HEK293 (cell line): ENCODE measurements around the gene AMZ2.

Experiments used
- CTCF ChIA-PET: fragments of 350-600 bp; formaldehyde crosslinking; extraction: SDS; loops from one replicate; lab custom pipeline; 2021; ENCODE audit warnings: antibody characterized with exemption; lab: Yijun Ruan, JAX
- POLR2A ChIA-PET: fragments of 300-600 bp; formaldehyde crosslinking; extraction: SDS; loops from one replicate; lab custom pipeline; 2020; ENCODE audit warnings: antibody characterized with exemption, inconsistent platforms; lab: Yijun Ruan, JAX
- H3K27ac ChIP-seq: fragments of 200-500 bp; sonication (Bioruptor generic); 2 replicates; pipeline ENCODE4 v1.5.1; 2014; ENCODE audit warnings: low read depth, low read length, control low read depth, inconsistent platforms; ENCODE audit errors: extremely low read depth
- H3K36me3 ChIP-seq, 2 experiments: fragments of 200-500 bp in 1 of 2; sonication (Bioruptor generic) in 1 of 2; 1 replicate in 1 of 2; 2 replicates in 1 of 2; pipeline ENCODE4 v1.5.1; 2014 to 2017; ENCODE audit warnings: inconsistent platforms in 2 of 2, low read length in 2 of 2; ENCODE audit not compliant: control insufficient read depth in 2 of 2, insufficient read depth in 1 of 2
- H3K4me1 ChIP-seq: fragments of 200-500 bp; sonication (Bioruptor generic); 2 replicates; pipeline ENCODE4 v1.5.1; 2014; ENCODE audit warnings: mild to moderate bottlenecking, low read length, inconsistent platforms; ENCODE audit not compliant: control insufficient read depth, insufficient read depth
- H3K4me3 ChIP-seq: 2 replicates; pipeline ENCODE4 v1.5.1; 2011; ENCODE audit warnings: low read depth, mild to moderate bottlenecking, control low read depth, low read length, moderate library complexity
- H3K9me3 ChIP-seq: fragments of 200-500 bp; sonication (Bioruptor generic); 2 replicates; pipeline ENCODE4 v1.5.1; 2014; ENCODE audit warnings: low read depth, low read length, inconsistent platforms; ENCODE audit not compliant: control insufficient read depth, insufficient read depth
- EGR2 ChIP-seq: fragments of 450-650 bp; formaldehyde crosslinking; IDR thresholded peaks from 2 replicates; pipeline ENCODE4 v1.5.1; 2016; ENCODE audit warnings: low read depth, missing biosample characterization, missing genetic modification characterization
- GLIS2 ChIP-seq: fragments of 450-650 bp; formaldehyde crosslinking; IDR thresholded peaks from 2 replicates; pipeline ENCODE4 v1.5.1; 2016; ENCODE audit warnings: missing biosample characterization, missing genetic modification characterization
- INSM2 ChIP-seq: fragments of 450-650 bp; formaldehyde crosslinking; IDR thresholded peaks from 2 replicates; pipeline ENCODE4 v1.5.1; 2016; ENCODE audit warnings: missing biosample characterization, missing genetic modification characterization
- KLF10 ChIP-seq: fragments of 450-650 bp; IDR thresholded peaks from 2 replicates; pipeline ENCODE4 v1.5.1; 2018; ENCODE audit warnings: missing biosample characterization, mild to moderate bottlenecking, missing genetic modification characterization
- SCRT1 ChIP-seq: fragments of 450-650 bp; formaldehyde crosslinking; IDR thresholded peaks from 2 replicates; pipeline ENCODE4 v1.5.1; 2016; ENCODE audit warnings: missing biosample characterization, missing genetic modification characterization, borderline replicate concordance
- SP3 ChIP-seq: fragments of 450-650 bp; formaldehyde crosslinking; IDR thresholded peaks from 2 replicates; pipeline ENCODE4 v1.5.1; 2016; ENCODE audit warnings: missing biosample characterization, missing genetic modification characterization
- TCF7L2 ChIP-seq: IDR thresholded peaks from 2 replicates; pipeline ENCODE4 v1.6.1; 2011; ENCODE audit warnings: low read depth, mild to moderate bottlenecking, inconsistent platforms, low read length, moderate library complexity, borderline replicate concordance
- TRIM28 ChIP-seq: IDR thresholded peaks from 2 replicates; pipeline ENCODE4 v1.6.1; 2011; ENCODE audit warnings: low read length, control low read depth, borderline replicate concordance
- YY2 ChIP-seq: fragments of 450-650 bp; formaldehyde crosslinking; IDR thresholded peaks from 2 replicates; pipeline ENCODE4 v1.5.1; 2016; ENCODE audit warnings: missing biosample characterization, missing genetic modification characterization
- ZBTB44 ChIP-seq: fragments of 450-650 bp; IDR thresholded peaks from 2 replicates; pipeline ENCODE4 v1.5.1; 2018; ENCODE audit warnings: missing biosample characterization, mild to moderate bottlenecking, missing genetic modification characterization
- ZBTB7A ChIP-seq: fragments of 450-650 bp; formaldehyde crosslinking; IDR thresholded peaks from 2 replicates; pipeline ENCODE4 v1.5.1; 2016; ENCODE audit warnings: low read depth, missing biosample characterization, missing genetic modification characterization
- ZEB2 ChIP-seq: fragments of 450-650 bp; formaldehyde crosslinking; IDR thresholded peaks from 2 replicates; pipeline ENCODE4 v1.5.1; 2016; ENCODE audit warnings: missing biosample characterization, missing genetic modification characterization
- ZFP37 ChIP-seq: fragments of 450-650 bp; formaldehyde crosslinking; IDR thresholded peaks from 2 replicates; pipeline ENCODE4 v1.5.1; 2016; ENCODE audit warnings: missing biosample characterization, missing genetic modification characterization
- ZNF132 ChIP-seq: fragments of 450-650 bp; formaldehyde crosslinking; IDR thresholded peaks from 2 replicates; pipeline ENCODE4 v1.5.1; 2017; ENCODE audit warnings: missing biosample characterization, missing genetic modification characterization, borderline replicate concordance
- ZNF362 ChIP-seq: fragments of 450-650 bp; formaldehyde crosslinking; IDR thresholded peaks from 2 replicates; pipeline ENCODE4 v1.5.1; 2016; ENCODE audit warnings: missing biosample characterization, missing genetic modification characterization
- ZNF473 ChIP-seq: fragments of 450-650 bp; formaldehyde crosslinking; IDR thresholded peaks from 2 replicates; pipeline ENCODE4 v1.5.1; 2017; ENCODE audit warnings: missing biosample characterization, missing genetic modification characterization
- ZNF48 ChIP-seq: fragments of 450-650 bp; formaldehyde crosslinking; IDR thresholded peaks from 2 replicates; pipeline ENCODE4 v1.5.1; 2016; ENCODE audit warnings: missing biosample characterization, missing genetic modification characterization
- ZNF510 ChIP-seq: fragments of 450-650 bp; formaldehyde crosslinking; IDR thresholded peaks from 2 replicates; pipeline ENCODE4 v1.5.1; 2018; ENCODE audit warnings: mild to moderate bottlenecking, missing genetic modification characterization, missing biosample characterization; ENCODE audit not compliant: insufficient replicate concordance
- ZNF529 ChIP-seq: fragments of 450-650 bp; formaldehyde crosslinking; IDR thresholded peaks from 2 replicates; pipeline ENCODE4 v1.5.1; 2017; ENCODE audit warnings: missing genetic modification characterization, missing biosample characterization; ENCODE audit not compliant: insufficient replicate concordance
- ZNF585B ChIP-seq: fragments of 450-650 bp; formaldehyde crosslinking; IDR thresholded peaks from 2 replicates; pipeline ENCODE4 v1.5.1; 2016; ENCODE audit warnings: missing biosample characterization, missing genetic modification characterization
- ZNF658 ChIP-seq: fragments of 450-650 bp; formaldehyde crosslinking; IDR thresholded peaks from 2 replicates; pipeline ENCODE4; 2016; ENCODE audit warnings: missing biosample characterization, missing genetic modification characterization
- ZNF664 ChIP-seq: fragments of 450-650 bp; formaldehyde crosslinking; IDR thresholded peaks from 2 replicates; pipeline ENCODE4 v1.5.1; 2016; ENCODE audit warnings: missing biosample characterization, missing genetic modification characterization
- ZNF843 ChIP-seq: fragments of 450-650 bp; formaldehyde crosslinking; IDR thresholded peaks from 2 replicates; pipeline ENCODE4 v1.5.1; 2016; ENCODE audit warnings: missing biosample characterization, missing genetic modification characterization
- TF ChIP-seq, protein P1 (sequence below): fragments of 450-650 bp; formaldehyde crosslinking; IDR thresholded peaks from 2 replicates; pipeline ENCODE4 v1.5.1; 2016; ENCODE audit warnings: missing biosample characterization, missing genetic modification characterization
- TF ChIP-seq, protein P2 (sequence below): fragments of 450-650 bp; formaldehyde crosslinking; IDR thresholded peaks from 2 replicates; pipeline ENCODE4 v1.5.1; 2016; ENCODE audit warnings: missing biosample characterization, missing genetic modification characterization

The AMZ2 gene

DNA sequence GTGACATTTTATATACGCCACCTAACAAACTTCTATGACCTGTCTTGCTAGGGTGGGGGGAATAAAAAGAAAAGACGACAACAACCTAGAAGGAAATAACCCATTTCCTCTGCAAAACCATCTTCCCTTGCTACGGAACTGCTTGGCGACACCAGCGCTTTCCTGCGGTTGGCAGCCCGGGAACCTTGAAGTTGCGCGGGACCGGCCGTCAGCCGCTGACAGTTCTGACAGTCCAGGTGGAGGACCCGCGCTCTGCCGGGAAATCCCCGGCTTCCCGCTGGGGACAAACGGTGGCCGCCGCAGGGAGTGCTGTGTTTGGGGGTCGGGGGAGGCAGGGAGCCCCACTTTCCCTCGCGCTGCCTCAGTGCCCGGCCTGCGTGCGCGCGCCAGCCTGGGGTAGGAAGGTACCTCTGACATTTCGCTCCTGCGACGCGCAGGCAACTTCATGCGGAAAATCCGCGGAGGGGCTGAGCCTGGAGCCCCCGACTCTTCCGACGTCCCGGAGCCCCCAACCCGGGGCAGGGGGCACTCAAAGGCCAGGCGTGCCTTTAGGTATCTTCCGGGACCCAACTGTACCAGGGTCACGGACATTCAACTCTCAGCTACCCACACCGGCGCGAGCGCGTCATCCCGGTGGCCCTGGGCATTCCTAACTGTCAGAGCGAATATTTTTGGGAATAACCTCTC is 42.6 kb downstream of the AMZ2 start (continued):
- TF ChIP-seq, protein P1, sequence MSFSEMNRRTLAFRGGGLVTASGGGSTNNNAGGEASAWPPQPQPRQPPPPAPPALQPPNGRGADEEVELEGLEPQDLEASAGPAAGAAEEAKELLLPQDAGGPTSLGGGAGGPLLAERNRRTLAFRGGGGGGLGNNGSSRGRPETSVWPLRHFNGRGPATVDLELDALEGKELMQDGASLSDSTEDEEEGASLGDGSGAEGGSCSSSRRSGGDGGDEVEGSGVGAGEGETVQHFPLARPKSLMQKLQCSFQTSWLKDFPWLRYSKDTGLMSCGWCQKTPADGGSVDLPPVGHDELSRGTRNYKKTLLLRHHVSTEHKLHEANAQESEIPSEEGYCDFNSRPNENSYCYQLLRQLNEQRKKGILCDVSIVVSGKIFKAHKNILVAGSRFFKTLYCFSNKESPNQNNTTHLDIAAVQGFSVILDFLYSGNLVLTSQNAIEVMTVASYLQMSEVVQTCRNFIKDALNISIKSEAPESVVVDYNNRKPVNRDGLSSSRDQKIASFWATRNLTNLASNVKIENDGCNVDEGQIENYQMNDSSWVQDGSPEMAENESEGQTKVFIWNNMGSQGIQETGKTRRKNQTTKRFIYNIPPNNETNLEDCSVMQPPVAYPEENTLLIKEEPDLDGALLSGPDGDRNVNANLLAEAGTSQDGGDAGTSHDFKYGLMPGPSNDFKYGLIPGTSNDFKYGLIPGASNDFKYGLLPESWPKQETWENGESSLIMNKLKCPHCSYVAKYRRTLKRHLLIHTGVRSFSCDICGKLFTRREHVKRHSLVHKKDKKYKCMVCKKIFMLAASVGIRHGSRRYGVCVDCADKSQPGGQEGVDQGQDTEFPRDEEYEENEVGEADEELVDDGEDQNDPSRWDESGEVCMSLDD (tag by site-specific recombination) = peak; percentile 64; the same call in 1 of the 2 replicates
- TF ChIP-seq ZNF664 (tag by site-specific recombination) = no peak
- TF ChIP-seq ZNF658 = no peak
- no peak for TF ChIP-seq ZNF132 (tag by site-specific recombination)

DNA sequence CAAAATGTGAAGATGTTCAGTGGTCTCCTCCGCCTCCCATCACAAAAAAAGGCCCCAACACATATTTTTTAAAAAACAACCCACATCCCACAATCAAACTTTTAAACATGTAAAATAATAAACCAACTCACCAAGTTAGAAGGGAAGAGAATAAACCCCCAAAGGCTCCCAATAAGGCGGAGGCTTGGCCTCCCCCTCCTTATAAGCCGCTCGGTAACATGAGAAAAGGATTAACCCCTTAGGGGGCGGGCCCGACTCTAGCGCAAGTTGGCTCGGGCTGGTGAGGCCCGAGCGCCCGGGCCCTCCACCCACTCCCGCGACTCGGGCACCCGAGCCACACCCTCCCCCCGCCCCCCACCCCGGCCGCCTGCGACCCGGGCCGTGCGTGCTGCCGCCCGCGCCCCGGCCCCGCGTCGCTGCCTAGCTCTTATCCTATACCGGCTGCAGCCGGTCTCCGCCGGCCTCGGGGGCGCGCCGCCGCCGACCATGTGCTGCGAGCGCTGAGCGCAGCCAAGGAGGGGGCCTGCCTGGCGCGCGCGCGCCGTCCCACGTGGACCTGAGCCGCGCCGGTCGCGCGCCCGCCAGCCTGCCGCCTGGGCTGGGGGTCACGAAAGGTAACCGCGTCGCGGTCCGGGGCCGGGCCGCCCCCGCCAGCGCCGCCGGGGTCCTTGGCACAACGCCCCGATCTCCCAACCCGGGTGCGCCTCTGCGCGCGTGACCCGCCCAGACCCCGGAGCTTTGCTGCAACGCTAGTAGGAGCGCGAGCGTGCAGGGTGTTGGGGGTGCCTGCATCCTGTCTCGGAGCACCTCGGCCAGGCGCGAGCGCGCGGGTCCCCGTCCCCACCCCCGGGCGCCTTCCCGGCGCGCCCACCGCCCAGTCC is 43.4 kb downstream of the AMZ2 start, which contains the start of the genes ARSG and SLC16A6:
Gene ARSG, plus strand, starts transcription at position 541 of the 881 bp plus-strand sequence. CDS start 15,999 bp downstream, outside the sequence.
Gene SLC16A6, minus strand, starts transcription at position 173 of the 881 bp plus-strand sequence. CDS start 12,807 bp downstream, outside the sequence.
- peaks cover 7% of the 10 kb centered on the region; the same call in 1 of the 2 replicates for H3K4me1 ChIP-seq
- peak within 1 kb of the TSS; percentile 74; the same call in 1 of the 2 replicates for H3K27ac ChIP-seq
- ChIA-PET CTCF (interaction anchor here (0.7 to 1.6 kb wide), 6 partner anchors 38 to 171 kb away, joined by 3 to 6 read pairs (median 4); no protein-coding TSS in a partner anchor), POLR2A (interaction anchor here (0.5 to 2.1 kb wide), 7 partner anchors 11 to 165 kb away, joined by 3 to 13 read pairs (median 5); partner anchors contain the start of gene AMZ2)
- H3K4me3 ChIP-seq = peak within 1 kb of the TSS; percentile 55
- H3K36me3 ChIP-seq = no peaks in the 10 kb centered on the region
- H3K9me3 ChIP-seq = no peaks in the 10 kb centered on the region
- TF ChIP-seq GLIS2 (tag by site-specific recombination) (no peak; the same call in 1 of the 2 replicates), ZBTB7A (tag by site-specific recombination) (0 out of 2 replicates have a peak, but pooled peaks have one; percentile 3), ZEB2 (tag by site-specific recombination) (peak; percentile 18; the same call in 1 of the 2 replicates), EGR2 (tag by site-specific recombination) (no peak), KLF10 (tag by site-specific recombination) (peak; percentile 81), ZNF529 (tag by site-specific recombination) (no peak), ZNF510 (tag by site-specific recombination) (no peak), ZNF473 (tag by site-specific recombination) (no peak), ZFP37 (tag by site-specific recombination) (no peak), ZNF48 (tag by site-specific recombination) (no peak), ZNF585B (tag by site-specific recombination) (no peak), ZBTB44 (tag by site-specific recombination) (peak; percentile 6; the same call in 1 of the 2 replicates), TRIM28 (no peak), SCRT1 (no peak), INSM2 (no peak), ZNF362 (tag by site-specific recombination) (no peak), ZNF843 (tag by site-specific recombination) (no peak), SP3 (tag by site-specific recombination) (peak; percentile 47), YY2 (tag by site-specific recombination) (no peak), TCF7L2 (no peak)
- TF ChIP-seq, protein P2, sequence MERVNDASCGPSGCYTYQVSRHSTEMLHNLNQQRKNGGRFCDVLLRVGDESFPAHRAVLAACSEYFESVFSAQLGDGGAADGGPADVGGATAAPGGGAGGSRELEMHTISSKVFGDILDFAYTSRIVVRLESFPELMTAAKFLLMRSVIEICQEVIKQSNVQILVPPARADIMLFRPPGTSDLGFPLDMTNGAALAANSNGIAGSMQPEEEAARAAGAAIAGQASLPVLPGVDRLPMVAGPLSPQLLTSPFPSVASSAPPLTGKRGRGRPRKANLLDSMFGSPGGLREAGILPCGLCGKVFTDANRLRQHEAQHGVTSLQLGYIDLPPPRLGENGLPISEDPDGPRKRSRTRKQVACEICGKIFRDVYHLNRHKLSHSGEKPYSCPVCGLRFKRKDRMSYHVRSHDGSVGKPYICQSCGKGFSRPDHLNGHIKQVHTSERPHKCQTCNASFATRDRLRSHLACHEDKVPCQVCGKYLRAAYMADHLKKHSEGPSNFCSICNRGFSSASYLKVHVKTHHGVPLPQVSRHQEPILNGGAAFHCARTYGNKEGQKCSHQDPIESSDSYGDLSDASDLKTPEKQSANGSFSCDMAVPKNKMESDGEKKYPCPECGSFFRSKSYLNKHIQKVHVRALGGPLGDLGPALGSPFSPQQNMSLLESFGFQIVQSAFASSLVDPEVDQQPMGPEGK (tag by site-specific recombination) = 0 out of 2 replicates have a peak, but pooled peaks have one; percentile 29
